ENCODE results near the gene TMEM131L. TPM values are rescaled to one million over a fixed set of nuclear protein-coding genes. Genes with fewer than 3 reads are reported as not detected.

Gene TMEM131L
- polyA plus RNA-seq, 1 donor (not counting 4 experiments of a cell fraction or from before 2014, with no cell fraction given): 10.3 TPM

DNA sequence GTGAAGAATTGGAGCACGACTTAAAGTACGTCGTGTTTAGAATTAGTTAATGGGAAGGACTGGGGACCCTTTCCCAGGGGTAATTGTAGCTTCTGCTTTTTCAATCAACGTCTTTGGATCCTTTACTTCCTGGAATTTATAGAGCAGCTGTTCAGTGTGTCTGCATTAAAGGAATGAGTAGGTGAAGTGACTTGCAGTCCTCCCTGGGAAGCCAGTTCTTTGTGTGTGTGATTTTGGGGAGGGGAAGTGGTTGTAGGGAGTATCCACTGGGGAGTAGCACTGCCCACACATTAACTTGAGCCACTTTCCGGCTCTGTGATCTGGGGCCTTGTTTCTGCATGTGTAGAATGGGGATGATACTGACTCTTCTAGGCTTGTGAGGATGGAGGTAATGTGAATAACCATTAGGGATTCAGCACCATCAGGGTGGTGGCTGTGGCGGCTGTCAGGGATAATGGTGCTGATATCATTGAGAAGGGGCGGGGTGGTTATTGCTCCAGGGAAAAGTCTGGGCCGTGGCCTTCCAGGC lies 54.7 kb downstream of the TMEM131L start:
- Histone ChIP-seq H3K4me2 (ENCODE audit: control insufficient read depth, extremely low read depth, insufficient read depth, low read depth, low read length) (no peak overlapping the region), H4K20me1 (ENCODE audit: control insufficient read depth, extremely low read depth, insufficient read depth, low read length) (no peaks in the 10 kb centered on the region), H3K4me1 (ENCODE audit: control insufficient read depth, extremely low read depth, insufficient read depth, low read length) (peaks cover 8% of the 10 kb centered on the region), H3K9ac (ENCODE audit: control insufficient read depth, extremely low read depth, insufficient read depth, low read length) (no peak overlapping the region), H3K79me2 (ENCODE audit: control insufficient read depth, insufficient read depth, low read length) (no peaks in the 10 kb centered on the region), H3K27me3 (ENCODE audit: control insufficient read depth, extremely low read depth, insufficient read depth, low read length) (no peaks in the 10 kb centered on the region), H2AFZ (ENCODE audit: control insufficient read depth, low read length) (no peak overlapping the region), H3K9me3 (ENCODE audit: control insufficient read depth, low read depth, low read length) (no peaks in the 10 kb centered on the region), H3K36me3 (ENCODE audit: control insufficient read depth in 2 of 2, extremely low read depth in 1 of 2, insufficient read depth in 2 of 2, low read length in 2 of 2) (peaks cover 0 to 2% of the 10 kb centered on the region in 2 experiments), H3K27ac (ENCODE audit: control insufficient read depth, insufficient read depth, low read length) (no peak overlapping the region), H3K4me3 (ENCODE audit: control insufficient read depth in 2 of 3, extremely low read depth in 1 of 3, insufficient read depth in 2 of 3, low read depth in 1 of 3, low read length in 3 of 3) (no peak overlapping the region), H3K9me1 (ENCODE audit: control insufficient read depth, extremely low read depth, insufficient read depth, low read length) (no peaks in the 10 kb centered on the region)
- no peak for FAIRE-seq
- dilution Hi-C loops (cut with MboI; ENCODE audit: extremely low pct_ligation_motif_present, low sequenced_read_pairs): no loop called here
- DNase-seq (ENCODE audit: low read depth, low spot score): no peak
- TF ChIP-seq EZH2 (IDR thresholded peaks at IDR 0.05; ENCODE audit: low read length) (no peak), CTCF (optimal IDR thresholded peaks at IDR 0.05 in 1 of 3, IDR thresholded peaks at IDR 0.05 in 1 of 3, conservative IDR thresholded peaks at IDR 0.05 in 1 of 3; ENCODE audit: extremely low read depth in 1 of 3, insufficient read depth in 2 of 3, low read length in 3 of 3) (no peak)

DNA sequence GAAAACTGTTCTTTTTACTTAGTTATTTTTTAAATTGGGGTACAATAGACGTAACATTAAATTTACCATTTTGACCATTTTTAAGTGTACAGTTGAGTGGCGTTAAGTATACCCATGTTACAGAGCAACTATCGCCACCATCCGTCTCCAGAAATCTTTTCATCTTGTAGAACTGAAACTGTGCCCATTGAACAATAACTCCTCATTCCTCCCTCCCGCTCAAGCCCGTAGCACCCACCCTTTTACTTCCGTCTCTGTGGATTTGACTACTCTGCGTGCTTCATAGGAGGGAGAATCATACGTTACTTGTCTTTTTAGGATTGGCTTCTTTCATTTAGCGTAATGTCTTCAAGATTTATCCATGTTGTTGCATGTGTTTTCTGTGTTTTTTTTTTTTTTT lies 55.3 kb downstream of the TMEM131L start:
- no peak overlapping the region for H3K4me3 ChIP-seq (ENCODE audit: control insufficient read depth in 2 of 3, extremely low read depth in 1 of 3, insufficient read depth in 2 of 3, low read depth in 1 of 3, low read length in 3 of 3)
- H3K4me1 ChIP-seq (ENCODE audit: control insufficient read depth, extremely low read depth, insufficient read depth, low read length): peaks cover 8% of the 10 kb centered on the region
- no peak overlapping the region for H2AFZ ChIP-seq (ENCODE audit: control insufficient read depth, low read length)
- no peaks in the 10 kb centered on the region for H3K9me3 ChIP-seq (ENCODE audit: control insufficient read depth, low read depth, low read length)
- H4K20me1 ChIP-seq (ENCODE audit: control insufficient read depth, extremely low read depth, insufficient read depth, low read length): no peaks in the 10 kb centered on the region
- H3K79me2 ChIP-seq (ENCODE audit: control insufficient read depth, insufficient read depth, low read length): no peaks in the 10 kb centered on the region
- no peaks in the 10 kb centered on the region for H3K27me3 ChIP-seq (ENCODE audit: control insufficient read depth, extremely low read depth, insufficient read depth, low read length)
- dilution Hi-C loops (cut with MboI; ENCODE audit: extremely low pct_ligation_motif_present, low sequenced_read_pairs): no loop called here
- FAIRE-seq (no peak), DNase-seq (ENCODE audit: low read depth, low spot score) (no peak)
- no peaks in the 10 kb centered on the region for H3K9me1 ChIP-seq (ENCODE audit: control insufficient read depth, extremely low read depth, insufficient read depth, low read length)
- peaks cover 0 to 2% of the 10 kb centered on the region in 2 experiments for H3K36me3 ChIP-seq (ENCODE audit: control insufficient read depth in 2 of 2, extremely low read depth in 1 of 2, insufficient read depth in 2 of 2, low read length in 2 of 2)
- TF ChIP-seq CTCF (optimal IDR thresholded peaks at IDR 0.05 in 1 of 3, IDR thresholded peaks at IDR 0.05 in 1 of 3, conservative IDR thresholded peaks at IDR 0.05 in 1 of 3; ENCODE audit: extremely low read depth in 1 of 3, insufficient read depth in 2 of 3, low read length in 3 of 3) (no peak), EZH2 (IDR thresholded peaks at IDR 0.05; ENCODE audit: low read length) (no peak)
- H3K9ac ChIP-seq (ENCODE audit: control insufficient read depth, extremely low read depth, insufficient read depth, low read length): no peak overlapping the region
- no peak overlapping the region for H3K27ac ChIP-seq (ENCODE audit: control insufficient read depth, insufficient read depth, low read length)
- H3K4me2 ChIP-seq (ENCODE audit: control insufficient read depth, extremely low read depth, insufficient read depth, low read depth, low read length): no peak overlapping the region

Measured in keratinocyte (primary cell).